ENCODE results near the gene HOXC5.

Gene HOXC5

GRCh38 chr12:54021432-54022013, 11.3 kb upstream of the HOXC5 start:
- no peak for DNase-seq

GRCh38 chr12:54022960-54023884, 9.6 kb upstream of the HOXC5 start:
- no peak for DNase-seq

- no peak for DNase-seq
These were observed 8.7 kb upstream of the HOXC5 start for GRCh38 chr12:54024127-54024526.

- no peak for DNase-seq
These were observed 8.1 kb upstream of the HOXC5 start for GRCh38 chr12:54024581-54025305.

- no peak for DNase-seq
These were observed 7.1 kb upstream of the HOXC5 start for GRCh38 chr12:54025499-54026405.

GRCh38 chr12:54026640-54027441, 6.0 kb upstream of the HOXC5 start:
- DNase-seq = no peak

GRCh38 chr12:54027442-54027786, 5.4 kb upstream of the HOXC5 start:
- DNase-seq = no peak

- no peak for DNase-seq
These were observed 4.3 kb upstream of the HOXC5 start, which contains the start of gene HOXC6 for GRCh38 chr12:54028314-54029201. HOXC6 (plus strand) TSS chr12:54028440; CDS start chr12:54028522, 82 bp downstream.

GRCh38 chr12:54029529-54030441, 3.1 kb upstream of the HOXC5 start:
- DNase-seq = no peak

- no peak for DNase-seq
These were observed 2.4 kb upstream of the HOXC5 start for GRCh38 chr12:54030442-54030801.

- DNase-seq = no peak
These were observed 1.9 kb upstream of the HOXC5 start for GRCh38 chr12:54030889-54031471.

GRCh38 chr12:54031480-54031879, 1.4 kb upstream of the HOXC5 start:
- no peak for DNase-seq

GRCh38 chr12:54032086-54032619, 697 bp upstream of the HOXC5 start:
- no peak for DNase-seq

GRCh38 chr12:54033106-54033979, 493 bp downstream of the HOXC5 start:
- no peak for DNase-seq

- no peak for DNase-seq
These were observed 1.3 kb downstream of the HOXC5 start for GRCh38 chr12:54033980-54034784.

- no peak for DNase-seq
These were observed 2.0 kb downstream of the HOXC5 start for GRCh38 chr12:54034785-54035310.
